ENCODE results near the gene SSU72. TPM values are rescaled to one million over a fixed set of nuclear protein-coding genes. Genes with fewer than 3 reads are reported as not detected.

SSU72 gene
- total RNA-seq, 1 donor from 2014 or later, result 94.1 TPM

DNA sequence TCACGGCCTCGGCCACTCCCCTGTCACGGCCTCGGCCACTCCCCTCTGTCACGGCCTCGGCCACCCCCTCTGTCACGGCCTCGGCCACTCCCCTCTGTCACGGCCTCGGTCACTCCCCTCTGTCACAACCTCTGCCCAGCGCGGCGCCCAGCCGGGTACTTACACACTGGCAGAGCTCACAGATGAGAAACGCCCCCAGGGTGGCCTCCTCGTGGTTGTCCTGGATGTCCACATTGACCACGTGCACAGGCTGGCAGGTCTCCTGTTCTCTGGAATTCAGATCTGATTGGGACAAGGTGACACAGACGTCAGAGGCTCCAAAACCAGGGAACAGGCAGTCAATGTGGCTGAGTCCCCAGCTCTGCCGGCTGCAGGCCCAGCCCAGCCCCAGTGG, 31.0 kb downstream of the SSU72 start:
- Mint-ChIP-seq H3K4me1 (peaks cover 9% of the 10 kb centered on the region), H3K9me3 (no peaks in the 10 kb centered on the region), H3K36me3 (peaks cover 10% of the 10 kb centered on the region), H3K27me3 (ENCODE audit: insufficient read depth, low read depth) (peaks cover 5% of the 10 kb centered on the region), H3K27ac (no peak overlapping the region), H3K4me3 (no peak overlapping the region)
- no peak overlapping the region for H3K9ac ChIP-seq
- TF ChIP-seq EZH2phosphoT487 (IDR thresholded peaks at IDR 0.05) (no peak), EZH2 (IDR thresholded peaks at IDR 0.05) (no peak)
- TF ChIP-seq, protein P1, sequence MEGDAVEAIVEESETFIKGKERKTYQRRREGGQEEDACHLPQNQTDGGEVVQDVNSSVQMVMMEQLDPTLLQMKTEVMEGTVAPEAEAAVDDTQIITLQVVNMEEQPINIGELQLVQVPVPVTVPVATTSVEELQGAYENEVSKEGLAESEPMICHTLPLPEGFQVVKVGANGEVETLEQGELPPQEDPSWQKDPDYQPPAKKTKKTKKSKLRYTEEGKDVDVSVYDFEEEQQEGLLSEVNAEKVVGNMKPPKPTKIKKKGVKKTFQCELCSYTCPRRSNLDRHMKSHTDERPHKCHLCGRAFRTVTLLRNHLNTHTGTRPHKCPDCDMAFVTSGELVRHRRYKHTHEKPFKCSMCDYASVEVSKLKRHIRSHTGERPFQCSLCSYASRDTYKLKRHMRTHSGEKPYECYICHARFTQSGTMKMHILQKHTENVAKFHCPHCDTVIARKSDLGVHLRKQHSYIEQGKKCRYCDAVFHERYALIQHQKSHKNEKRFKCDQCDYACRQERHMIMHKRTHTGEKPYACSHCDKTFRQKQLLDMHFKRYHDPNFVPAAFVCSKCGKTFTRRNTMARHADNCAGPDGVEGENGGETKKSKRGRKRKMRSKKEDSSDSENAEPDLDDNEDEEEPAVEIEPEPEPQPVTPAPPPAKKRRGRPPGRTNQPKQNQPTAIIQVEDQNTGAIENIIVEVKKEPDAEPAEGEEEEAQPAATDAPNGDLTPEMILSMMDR (IDR thresholded peaks at IDR 0.05), result no peak
- DNase-seq (ENCODE audit: low spot score), result no peak
- H2AFZ ChIP-seq (replicated peaks), result no peak overlapping the region
- H3K79me2 ChIP-seq (ENCODE audit: low read depth), result peaks cover 5% of the 10 kb centered on the region
- no peak overlapping the region for H3K4me2 ChIP-seq
- no peaks in the 10 kb centered on the region for H3K36me3 ChIP-seq
- peaks cover 5% of the 10 kb centered on the region for H3K4me1 ChIP-seq
- no peaks in the 10 kb centered on the region for H3K27me3 ChIP-seq
- no peaks in the 10 kb centered on the region for H3K9me3 ChIP-seq (ENCODE audit: low read depth)
- no peak overlapping the region for H3K4me3 ChIP-seq
- H3F3A ChIP-seq (ENCODE audit: low read depth), result peaks cover 25% of the 10 kb centered on the region
- peaks cover 21% of the 10 kb centered on the region for H4K20me1 ChIP-seq (ENCODE audit: low read depth)
- H3K27ac ChIP-seq, result no peak overlapping the region

GRCh38 chr1:1542766-1543705, 31.6 kb downstream of the SSU72 start:
- Mint-ChIP-seq H3K4me1 (peaks cover 11% of the 10 kb centered on the region), H3K4me3 (no peak overlapping the region), H3K27ac (no peak overlapping the region), H3K36me3 (peaks cover 13% of the 10 kb centered on the region), H3K27me3 (ENCODE audit: insufficient read depth, low read depth) (peaks cover 5% of the 10 kb centered on the region), H3K9me3 (no peaks in the 10 kb centered on the region)
- H3F3A ChIP-seq (ENCODE audit: low read depth), result peaks cover 25% of the 10 kb centered on the region
- H3K36me3 ChIP-seq, result no peaks in the 10 kb centered on the region
- H3K9ac ChIP-seq, result no peak overlapping the region
- DNase-seq (ENCODE audit: low spot score), result no peak
- H3K4me3 ChIP-seq, result no peak overlapping the region
- H3K79me2 ChIP-seq (ENCODE audit: low read depth), result peaks cover 5% of the 10 kb centered on the region
- no peak for TF ChIP-seq EZH2 (IDR thresholded peaks at IDR 0.05)
- TF ChIP-seq EZH2phosphoT487 (IDR thresholded peaks at IDR 0.05), result no peak
- TF ChIP-seq, protein P1 (IDR thresholded peaks at IDR 0.05), result no peak
- no peak overlapping the region for H3K4me2 ChIP-seq
- H3K9me3 ChIP-seq (ENCODE audit: low read depth), result no peaks in the 10 kb centered on the region
- peaks cover 25% of the 10 kb centered on the region for H4K20me1 ChIP-seq (ENCODE audit: low read depth)
- no peaks in the 10 kb centered on the region for H3K27me3 ChIP-seq
- no peak overlapping the region for H3K27ac ChIP-seq
- no peak overlapping the region for H2AFZ ChIP-seq (replicated peaks)
- peaks cover 5% of the 10 kb centered on the region for H3K4me1 ChIP-seq

DNA sequence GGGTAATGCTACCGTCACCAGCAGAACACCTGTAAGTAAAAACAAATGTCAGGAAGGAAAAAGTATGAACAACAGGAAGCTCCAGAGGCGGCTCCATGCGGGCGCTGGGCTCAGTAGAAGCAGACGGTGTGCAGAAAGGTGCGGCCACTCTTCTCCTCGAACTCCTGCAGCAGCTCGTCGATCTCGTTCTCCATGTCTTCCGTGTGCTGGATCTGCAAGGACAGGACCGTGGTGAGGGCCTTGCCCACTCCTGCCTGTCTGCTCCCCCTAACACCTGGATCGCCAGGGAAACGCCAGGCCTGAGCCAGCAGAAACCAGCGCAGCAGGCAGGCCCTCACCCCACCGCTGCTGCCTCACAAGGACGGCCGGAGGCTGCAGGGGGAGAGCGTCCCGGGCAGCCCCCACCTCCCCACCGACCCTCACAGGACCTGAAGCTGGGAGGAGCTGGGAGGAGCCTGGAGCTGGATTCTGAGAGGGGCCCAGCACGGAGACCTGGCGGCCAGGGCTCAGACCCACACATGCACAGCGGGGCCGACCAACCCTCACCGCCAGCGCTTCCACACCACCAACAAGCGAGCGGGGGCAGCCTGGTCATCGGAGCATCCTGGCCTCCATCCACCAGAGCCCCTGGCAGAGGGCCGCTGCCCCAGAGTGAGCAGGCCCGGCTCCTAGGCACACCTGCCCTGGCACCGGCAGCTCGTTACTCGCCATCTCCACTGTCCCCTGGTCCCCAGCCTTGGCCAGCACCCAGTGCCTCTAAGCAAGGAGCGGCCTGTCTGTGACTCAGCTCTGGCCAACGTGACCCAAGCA, 32.5 kb downstream of the SSU72 start:
- Histone ChIP-seq H3K27ac (no peak overlapping the region), H3K9ac (no peak overlapping the region), H3F3A (ENCODE audit: low read depth) (peaks cover 25% of the 10 kb centered on the region), H2AFZ (replicated peaks) (no peak overlapping the region), H3K79me2 (ENCODE audit: low read depth) (peaks cover 5% of the 10 kb centered on the region), H3K9me3 (ENCODE audit: low read depth) (no peaks in the 10 kb centered on the region), H3K4me3 (no peak overlapping the region), H3K27me3 (no peaks in the 10 kb centered on the region), H4K20me1 (ENCODE audit: low read depth) (peaks cover 28% of the 10 kb centered on the region), H3K36me3 (no peaks in the 10 kb centered on the region), H3K4me1 (peaks cover 5% of the 10 kb centered on the region), H3K4me2 (no peak overlapping the region)
- H3K27ac Mint-ChIP-seq, result no peak overlapping the region
- no peaks in the 10 kb centered on the region for H3K9me3 Mint-ChIP-seq
- peaks cover 11% of the 10 kb centered on the region for H3K4me1 Mint-ChIP-seq
- peaks cover 2% of the 10 kb centered on the region for H3K27me3 Mint-ChIP-seq (ENCODE audit: insufficient read depth, low read depth)
- peaks cover 13% of the 10 kb centered on the region for H3K36me3 Mint-ChIP-seq
- DNase-seq (ENCODE audit: low spot score), result no peak
- TF ChIP-seq EZH2phosphoT487 (IDR thresholded peaks at IDR 0.05) (no peak), EZH2 (IDR thresholded peaks at IDR 0.05) (no peak)
- TF ChIP-seq, protein P1 (IDR thresholded peaks at IDR 0.05), result no peak
- H3K4me3 Mint-ChIP-seq, result peak overlapping the region; percentile 75

All from neural progenitor cell (in vitro differentiated cells).